ENCODE results near the gene PTPN11. TPM values are rescaled to one million over a fixed set of nuclear protein-coding genes. Genes with fewer than 3 reads are reported as not detected.

The PTPN11 gene
- total and polyA plus RNA-seq, 10 of the 15 experiments (the other 5 are each of a cell fraction or from before 2014, with no cell fraction given): 14.6 to 85.2 (median 58.6) TPM

DNA sequence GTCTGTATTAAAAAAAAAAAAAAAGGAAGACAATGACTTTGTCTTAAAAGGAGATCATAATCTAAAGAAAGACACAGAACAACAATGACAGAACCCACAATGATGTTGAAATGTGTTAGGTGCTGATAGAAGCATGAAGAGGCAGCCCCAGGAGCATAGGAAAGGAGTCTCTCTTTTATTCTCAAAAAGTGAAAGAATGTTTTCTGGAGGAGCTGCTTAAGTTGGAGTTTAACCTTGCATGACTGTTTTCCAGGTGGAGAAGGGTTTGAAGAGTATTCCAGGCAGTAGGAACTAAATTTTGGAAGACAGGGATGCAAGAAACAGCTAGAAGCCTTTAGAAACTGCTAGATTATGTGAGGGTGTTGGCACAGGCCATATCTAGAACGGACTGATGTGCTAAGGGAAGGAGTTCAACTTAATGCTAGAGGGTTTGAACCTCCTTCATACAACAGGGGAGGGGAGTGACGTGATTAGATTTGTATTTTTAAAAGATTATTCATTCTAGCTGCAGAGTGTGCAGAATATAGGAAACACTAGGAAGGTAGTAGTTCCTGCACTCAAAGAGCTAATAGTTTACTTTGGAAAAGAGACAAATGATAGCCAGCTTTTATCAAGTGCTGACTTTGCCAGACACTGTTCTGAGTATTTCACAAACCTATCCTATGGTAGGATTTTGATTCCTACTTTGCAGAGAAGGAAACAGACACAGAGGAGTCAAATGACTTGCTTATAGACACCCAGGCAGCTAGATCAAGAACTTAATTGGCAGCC, 4.7 kb upstream of the PTPN11 start:
- no peaks in the 10 kb centered on the region for H3K36me3 ChIP-seq (ENCODE audit: control insufficient read depth in 2 of 2, insufficient read depth in 2 of 2, low read length in 1 of 2)
- H3K4me1 ChIP-seq (ENCODE audit: control insufficient read depth, insufficient read depth, low read length): no peaks in the 10 kb centered on the region
- BruUV-seq (replicated peaks): no TSS peak
- H3K27me3 ChIP-seq (replicated peaks in 1 of 2; ENCODE audit: control insufficient read depth in 2 of 2, insufficient read depth in 2 of 2, low read length in 1 of 2): no peaks in the 10 kb centered on the region
- H3K27ac ChIP-seq (ENCODE audit: control insufficient read depth, insufficient read depth): no peak overlapping the region
- intact Hi-C loops (cut with micrococcal nuclease; ENCODE audit: unreplicated experiment) (no loop called here), in situ Hi-C loops (cut with MboI) (no loop called here)
- FAIRE-seq: no peak
- H3K79me2 ChIP-seq (ENCODE audit: control insufficient read depth, insufficient read depth, low read length): peaks cover 12% of the 10 kb centered on the region
- H4K20me1 ChIP-seq (ENCODE audit: control insufficient read depth, insufficient read depth): no peaks in the 10 kb centered on the region
- ChIA-PET RAD21 (ENCODE audit: unreplicated experiment) (no interaction called here), SMC1A (ENCODE audit: uncharacterized antibody, unreplicated experiment) (interaction anchor here (1.3 kb wide), 1 partner anchor 216 kb away, joined by 4 read pairs; no protein-coding TSS in a partner anchor), POLR2A (interaction anchor here (0.6 to 0.7 kb wide), 2 partner anchors 36 to 573 kb away, joined by 3 to 4 read pairs; no protein-coding TSS in a partner anchor), CTCF (interaction anchor here (0.6 to 1.1 kb wide), 3 partner anchors 26 to 818 kb away, joined by 3 read pairs; no protein-coding TSS in a partner anchor)
- H3K4me3 ChIP-seq: no peak overlapping the region
- H3K4me2 ChIP-seq (ENCODE audit: control insufficient read depth, insufficient read depth): no peak overlapping the region
- 19% methylated on average over 2 of the region's 2 CpGs for WGBS (ENCODE audit: insufficient coverage, insufficient replicate concordance, low lambda C conversion rate, missing lambda C conversion rate)
- no peak overlapping the region for H2AFZ ChIP-seq (ENCODE audit: control insufficient read depth, low read depth, low read length)
- no peak overlapping the region for H3K9ac ChIP-seq (ENCODE audit: control insufficient read depth, insufficient read depth, low read length)
- ATAC-seq: no peak
- DNase-seq (ENCODE audit: low read depth, low spot score): no peak
- H3K9me3 ChIP-seq (replicated peaks; ENCODE audit: control insufficient read depth, insufficient read depth, low read length): no peaks in the 10 kb centered on the region
- TF ChIP-seq, protein P1, sequence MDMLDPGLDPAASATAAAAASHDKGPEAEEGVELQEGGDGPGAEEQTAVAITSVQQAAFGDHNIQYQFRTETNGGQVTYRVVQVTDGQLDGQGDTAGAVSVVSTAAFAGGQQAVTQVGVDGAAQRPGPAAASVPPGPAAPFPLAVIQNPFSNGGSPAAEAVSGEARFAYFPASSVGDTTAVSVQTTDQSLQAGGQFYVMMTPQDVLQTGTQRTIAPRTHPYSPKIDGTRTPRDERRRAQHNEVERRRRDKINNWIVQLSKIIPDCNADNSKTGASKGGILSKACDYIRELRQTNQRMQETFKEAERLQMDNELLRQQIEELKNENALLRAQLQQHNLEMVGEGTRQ (IDR thresholded peaks at IDR 0.05; ENCODE audit: borderline replicate concordance, low read depth, low read length): no peak
- TF ChIP-seq, protein P2, sequence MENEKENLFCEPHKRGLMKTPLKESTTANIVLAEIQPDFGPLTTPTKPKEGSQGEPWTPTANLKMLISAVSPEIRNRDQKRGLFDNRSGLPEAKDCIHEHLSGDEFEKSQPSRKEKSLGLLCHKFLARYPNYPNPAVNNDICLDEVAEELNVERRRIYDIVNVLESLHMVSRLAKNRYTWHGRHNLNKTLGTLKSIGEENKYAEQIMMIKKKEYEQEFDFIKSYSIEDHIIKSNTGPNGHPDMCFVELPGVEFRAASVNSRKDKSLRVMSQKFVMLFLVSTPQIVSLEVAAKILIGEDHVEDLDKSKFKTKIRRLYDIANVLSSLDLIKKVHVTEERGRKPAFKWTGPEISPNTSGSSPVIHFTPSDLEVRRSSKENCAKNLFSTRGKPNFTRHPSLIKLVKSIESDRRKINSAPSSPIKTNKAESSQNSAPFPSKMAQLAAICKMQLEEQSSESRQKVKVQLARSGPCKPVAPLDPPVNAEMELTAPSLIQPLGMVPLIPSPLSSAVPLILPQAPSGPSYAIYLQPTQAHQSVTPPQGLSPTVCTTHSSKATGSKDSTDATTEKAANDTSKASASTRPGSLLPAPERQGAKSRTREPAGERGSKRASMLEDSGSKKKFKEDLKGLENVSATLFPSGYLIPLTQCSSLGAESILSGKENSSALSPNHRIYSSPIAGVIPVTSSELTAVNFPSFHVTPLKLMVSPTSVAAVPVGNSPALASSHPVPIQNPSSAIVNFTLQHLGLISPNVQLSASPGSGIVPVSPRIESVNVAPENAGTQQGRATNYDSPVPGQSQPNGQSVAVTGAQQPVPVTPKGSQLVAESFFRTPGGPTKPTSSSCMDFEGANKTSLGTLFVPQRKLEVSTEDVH (IDR thresholded peaks at IDR 0.05; ENCODE audit: low read depth, partially characterized antibody): no peak
- TF ChIP-seq SMAD5 (IDR thresholded peaks at IDR 0.05; ENCODE audit: low read depth) (no peak), EED (IDR thresholded peaks at IDR 0.05; ENCODE audit: low read depth) (no peak), TARDBP (IDR thresholded peaks at IDR 0.05; ENCODE audit: borderline replicate concordance) (no peak), MYB (IDR thresholded peaks at IDR 0.05; ENCODE audit: borderline replicate concordance, low read depth, low read length) (no peak)
- TF ChIP-seq, protein P3, sequence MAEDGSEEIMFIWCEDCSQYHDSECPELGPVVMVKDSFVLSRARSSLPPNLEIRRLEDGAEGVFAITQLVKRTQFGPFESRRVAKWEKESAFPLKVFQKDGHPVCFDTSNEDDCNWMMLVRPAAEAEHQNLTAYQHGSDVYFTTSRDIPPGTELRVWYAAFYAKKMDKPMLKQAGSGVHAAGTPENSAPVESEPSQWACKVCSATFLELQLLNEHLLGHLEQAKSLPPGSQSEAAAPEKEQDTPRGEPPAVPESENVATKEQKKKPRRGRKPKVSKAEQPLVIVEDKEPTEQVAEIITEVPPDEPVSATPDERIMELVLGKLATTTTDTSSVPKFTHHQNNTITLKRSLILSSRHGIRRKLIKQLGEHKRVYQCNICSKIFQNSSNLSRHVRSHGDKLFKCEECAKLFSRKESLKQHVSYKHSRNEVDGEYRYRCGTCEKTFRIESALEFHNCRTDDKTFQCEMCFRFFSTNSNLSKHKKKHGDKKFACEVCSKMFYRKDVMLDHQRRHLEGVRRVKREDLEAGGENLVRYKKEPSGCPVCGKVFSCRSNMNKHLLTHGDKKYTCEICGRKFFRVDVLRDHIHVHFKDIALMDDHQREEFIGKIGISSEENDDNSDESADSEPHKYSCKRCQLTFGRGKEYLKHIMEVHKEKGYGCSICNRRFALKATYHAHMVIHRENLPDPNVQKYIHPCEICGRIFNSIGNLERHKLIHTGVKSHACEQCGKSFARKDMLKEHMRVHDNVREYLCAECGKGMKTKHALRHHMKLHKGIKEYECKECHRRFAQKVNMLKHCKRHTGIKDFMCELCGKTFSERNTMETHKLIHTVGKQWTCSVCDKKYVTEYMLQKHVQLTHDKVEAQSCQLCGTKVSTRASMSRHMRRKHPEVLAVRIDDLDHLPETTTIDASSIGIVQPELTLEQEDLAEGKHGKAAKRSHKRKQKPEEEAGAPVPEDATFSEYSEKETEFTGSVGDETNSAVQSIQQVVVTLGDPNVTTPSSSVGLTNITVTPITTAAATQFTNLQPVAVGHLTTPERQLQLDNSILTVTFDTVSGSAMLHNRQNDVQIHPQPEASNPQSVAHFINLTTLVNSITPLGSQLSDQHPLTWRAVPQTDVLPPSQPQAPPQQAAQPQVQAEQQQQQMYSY (CRISPR knock-in tag; IDR thresholded peaks at IDR 0.05): no peak
- TF ChIP-seq, protein P4, sequence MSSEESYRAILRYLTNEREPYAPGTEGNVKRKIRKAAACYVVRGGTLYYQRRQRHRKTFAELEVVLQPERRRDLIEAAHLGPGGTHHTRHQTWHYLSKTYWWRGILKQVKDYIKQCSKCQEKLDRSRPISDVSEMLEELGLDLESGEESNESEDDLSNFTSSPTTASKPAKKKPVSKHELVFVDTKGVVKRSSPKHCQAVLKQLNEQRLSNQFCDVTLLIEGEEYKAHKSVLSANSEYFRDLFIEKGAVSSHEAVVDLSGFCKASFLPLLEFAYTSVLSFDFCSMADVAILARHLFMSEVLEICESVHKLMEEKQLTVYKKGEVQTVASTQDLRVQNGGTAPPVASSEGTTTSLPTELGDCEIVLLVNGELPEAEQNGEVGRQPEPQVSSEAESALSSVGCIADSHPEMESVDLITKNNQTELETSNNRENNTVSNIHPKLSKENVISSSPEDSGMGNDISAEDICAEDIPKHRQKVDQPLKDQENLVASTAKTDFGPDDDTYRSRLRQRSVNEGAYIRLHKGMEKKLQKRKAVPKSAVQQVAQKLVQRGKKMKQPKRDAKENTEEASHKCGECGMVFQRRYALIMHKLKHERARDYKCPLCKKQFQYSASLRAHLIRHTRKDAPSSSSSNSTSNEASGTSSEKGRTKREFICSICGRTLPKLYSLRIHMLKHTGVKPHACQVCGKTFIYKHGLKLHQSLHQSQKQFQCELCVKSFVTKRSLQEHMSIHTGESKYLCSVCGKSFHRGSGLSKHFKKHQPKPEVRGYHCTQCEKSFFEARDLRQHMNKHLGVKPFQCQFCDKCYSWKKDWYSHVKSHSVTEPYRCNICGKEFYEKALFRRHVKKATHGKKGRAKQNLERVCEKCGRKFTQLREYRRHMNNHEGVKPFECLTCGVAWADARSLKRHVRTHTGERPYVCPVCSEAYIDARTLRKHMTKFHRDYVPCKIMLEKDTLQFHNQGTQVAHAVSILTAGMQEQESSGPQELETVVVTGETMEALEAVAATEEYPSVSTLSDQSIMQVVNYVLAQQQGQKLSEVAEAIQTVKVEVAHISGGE (CRISPR knock-in tag; IDR thresholded peaks at IDR 0.05): no peak
- TF ChIP-seq, protein P5, sequence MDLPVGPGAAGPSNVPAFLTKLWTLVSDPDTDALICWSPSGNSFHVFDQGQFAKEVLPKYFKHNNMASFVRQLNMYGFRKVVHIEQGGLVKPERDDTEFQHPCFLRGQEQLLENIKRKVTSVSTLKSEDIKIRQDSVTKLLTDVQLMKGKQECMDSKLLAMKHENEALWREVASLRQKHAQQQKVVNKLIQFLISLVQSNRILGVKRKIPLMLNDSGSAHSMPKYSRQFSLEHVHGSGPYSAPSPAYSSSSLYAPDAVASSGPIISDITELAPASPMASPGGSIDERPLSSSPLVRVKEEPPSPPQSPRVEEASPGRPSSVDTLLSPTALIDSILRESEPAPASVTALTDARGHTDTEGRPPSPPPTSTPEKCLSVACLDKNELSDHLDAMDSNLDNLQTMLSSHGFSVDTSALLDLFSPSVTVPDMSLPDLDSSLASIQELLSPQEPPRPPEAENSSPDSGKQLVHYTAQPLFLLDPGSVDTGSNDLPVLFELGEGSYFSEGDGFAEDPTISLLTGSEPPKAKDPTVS (IDR thresholded peaks at IDR 0.05; ENCODE audit: low read depth, low read length): no peak

All from GM12878 (cell line).